Measurements from ENCODE around the gene ECM1.

ECM1 gene

DNA sequence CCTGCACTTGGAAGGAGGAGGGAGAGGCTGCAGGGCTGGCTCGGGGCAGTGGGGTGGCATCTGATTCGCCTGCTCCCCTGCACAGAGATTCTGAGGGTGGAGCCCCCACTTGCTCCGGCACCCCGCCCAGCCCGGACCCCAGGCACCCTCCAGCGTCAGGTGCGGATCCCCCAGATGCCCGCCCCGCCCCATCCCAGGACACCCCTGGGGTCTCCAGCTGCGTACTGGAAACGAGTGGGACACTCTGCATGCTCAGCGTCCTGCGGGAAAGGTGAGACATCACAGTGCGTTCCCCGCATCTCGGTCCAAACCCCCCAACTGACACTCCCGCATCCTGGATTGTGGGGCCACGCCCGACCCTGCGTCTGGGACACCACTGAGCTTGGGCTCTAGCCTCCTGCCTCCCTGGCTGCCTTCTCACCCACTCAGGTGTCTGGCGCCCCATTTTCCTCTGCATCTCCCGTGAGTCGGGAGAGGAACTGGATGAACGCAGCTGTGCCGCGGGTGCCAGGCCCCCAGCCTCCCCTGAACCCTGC, 49.2 kb downstream of the ECM1 start:
- TF ChIP-seq, protein P1, sequence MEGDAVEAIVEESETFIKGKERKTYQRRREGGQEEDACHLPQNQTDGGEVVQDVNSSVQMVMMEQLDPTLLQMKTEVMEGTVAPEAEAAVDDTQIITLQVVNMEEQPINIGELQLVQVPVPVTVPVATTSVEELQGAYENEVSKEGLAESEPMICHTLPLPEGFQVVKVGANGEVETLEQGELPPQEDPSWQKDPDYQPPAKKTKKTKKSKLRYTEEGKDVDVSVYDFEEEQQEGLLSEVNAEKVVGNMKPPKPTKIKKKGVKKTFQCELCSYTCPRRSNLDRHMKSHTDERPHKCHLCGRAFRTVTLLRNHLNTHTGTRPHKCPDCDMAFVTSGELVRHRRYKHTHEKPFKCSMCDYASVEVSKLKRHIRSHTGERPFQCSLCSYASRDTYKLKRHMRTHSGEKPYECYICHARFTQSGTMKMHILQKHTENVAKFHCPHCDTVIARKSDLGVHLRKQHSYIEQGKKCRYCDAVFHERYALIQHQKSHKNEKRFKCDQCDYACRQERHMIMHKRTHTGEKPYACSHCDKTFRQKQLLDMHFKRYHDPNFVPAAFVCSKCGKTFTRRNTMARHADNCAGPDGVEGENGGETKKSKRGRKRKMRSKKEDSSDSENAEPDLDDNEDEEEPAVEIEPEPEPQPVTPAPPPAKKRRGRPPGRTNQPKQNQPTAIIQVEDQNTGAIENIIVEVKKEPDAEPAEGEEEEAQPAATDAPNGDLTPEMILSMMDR (IDR thresholded peaks at IDR 0.05; ENCODE audit: insufficient read depth, low read depth, low read length, missing control alignments): no peak

GRCh38 chr1:150557813-150558212, 49.9 kb downstream of the ECM1 start:
- DNase-seq (ENCODE audit: low read depth): no peak
- TF ChIP-seq, protein P1 (IDR thresholded peaks at IDR 0.05; ENCODE audit: insufficient read depth, low read depth, low read length, missing control alignments): no peak
- H3K4me3 ChIP-seq (ENCODE audit: low read depth, low read length): no peak overlapping the region

More for the DNA sequence above, 49.2 kb downstream of the ECM1 start:
- no peak for DNase-seq (ENCODE audit: low read depth)
- H3K4me3 ChIP-seq (ENCODE audit: low read depth, low read length): no peak overlapping the region

DNA sequence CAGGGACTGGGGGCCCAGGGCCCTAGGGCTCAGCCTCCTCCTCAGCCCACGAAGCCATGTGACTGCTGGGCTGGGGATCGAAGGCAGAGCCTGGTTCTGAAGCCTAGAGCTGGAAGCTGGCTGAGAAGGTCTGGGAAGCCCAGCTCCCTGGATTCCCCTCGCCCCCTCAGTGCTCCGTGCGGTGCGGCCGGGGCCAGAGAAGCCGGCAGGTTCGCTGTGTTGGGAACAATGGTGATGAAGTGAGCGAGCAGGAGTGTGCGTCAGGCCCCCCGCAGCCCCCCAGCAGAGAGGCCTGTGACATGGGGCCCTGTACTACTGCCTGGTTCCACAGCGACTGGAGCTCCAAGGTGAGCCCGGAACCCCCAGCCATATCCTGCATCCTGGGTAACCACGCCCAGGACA, 50.4 kb downstream of the ECM1 start:
- TF ChIP-seq, protein P1 (IDR thresholded peaks at IDR 0.05; ENCODE audit: insufficient read depth, low read depth, low read length, missing control alignments): no peak
- H3K4me3 ChIP-seq (ENCODE audit: low read depth, low read length): no peak overlapping the region
- DNase-seq (ENCODE audit: low read depth): no peak

- TF ChIP-seq, protein P1 (IDR thresholded peaks at IDR 0.05; ENCODE audit: insufficient read depth, low read depth, low read length, missing control alignments): no peak
- no peak overlapping the region for H3K4me3 ChIP-seq (ENCODE audit: low read depth, low read length)
- peak; percentile 10 for DNase-seq (ENCODE audit: low read depth)
Measured at GRCh38 chr1:150558761-150559655, 51.1 kb downstream of the ECM1 start.

DNA sequence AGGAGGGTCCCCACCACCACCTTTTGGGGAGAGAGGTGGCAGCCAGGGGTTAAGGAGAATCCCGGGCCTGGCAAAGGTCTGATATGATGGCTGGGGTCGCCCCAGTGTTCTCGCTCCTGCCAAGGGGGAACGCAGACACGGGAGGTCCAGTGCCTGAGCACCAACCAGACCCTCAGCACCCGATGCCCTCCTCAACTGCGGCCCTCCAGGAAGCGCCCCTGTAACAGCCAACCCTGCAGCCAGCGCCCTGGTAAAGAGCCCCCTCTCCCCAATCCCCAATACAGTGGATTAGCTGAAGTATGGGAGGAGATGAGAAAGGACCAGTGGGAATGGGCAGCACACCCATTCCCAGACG, 51.7 kb downstream of the ECM1 start:
- H3K4me3 ChIP-seq (ENCODE audit: low read depth, low read length): no peak overlapping the region
- TF ChIP-seq, protein P1 (IDR thresholded peaks at IDR 0.05; ENCODE audit: insufficient read depth, low read depth, low read length, missing control alignments): no peak
- no peak for DNase-seq (ENCODE audit: low read depth)

DNA sequence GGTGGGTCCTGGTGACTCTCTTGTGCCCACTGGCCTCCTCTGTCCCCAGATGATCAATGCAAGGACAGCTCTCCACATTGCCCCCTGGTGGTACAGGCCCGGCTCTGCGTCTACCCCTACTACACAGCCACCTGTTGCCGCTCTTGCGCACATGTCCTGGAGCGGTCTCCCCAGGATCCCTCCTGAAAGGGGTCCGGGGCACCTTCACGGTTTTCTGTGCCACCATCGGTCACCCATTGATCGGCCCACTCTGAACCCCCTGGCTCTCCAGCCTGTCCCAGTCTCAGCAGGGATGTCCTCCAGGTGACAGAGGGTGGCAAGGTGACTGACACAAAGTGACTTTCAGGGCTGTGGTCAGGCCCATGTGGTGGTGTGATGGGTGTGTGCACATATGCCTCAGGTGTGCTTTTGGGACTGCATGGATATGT, 52.1 kb downstream of the ECM1 start:
- DNase-seq (ENCODE audit: low read depth): peak; percentile 87
- H3K4me3 ChIP-seq (ENCODE audit: low read depth, low read length): peak overlapping the region; percentile 83; the same call in 1 of the 2 replicates
- TF ChIP-seq, protein P1 (IDR thresholded peaks at IDR 0.05; ENCODE audit: insufficient read depth, low read depth, low read length, missing control alignments): peak; percentile 98

All from GM12865 (cell line).